K562 (cell line): ENCODE results near the gene MND1. TPM values are rescaled to one million over a fixed set of nuclear protein-coding genes. Genes with fewer than 3 reads are reported as not detected.

Experiments used
- ATAC-seq: fragments of 200-7000 bp; cut with Tn5 transposase; 3 replicates; pipeline ENCODE4 v1.9.1; 2020; ENCODE audit warnings: moderate library complexity
- BruUV-seq: library from RNA; stranded (reverse); fragments of 400-500 nt; replicated peaks from 2 replicates; lab custom pipeline; 2021; lab: Mats Ljungman, UMichigan
- CTCF ChIA-PET: fragments of 300-600 bp; formaldehyde crosslinking; extraction: SDS; loops from one replicate; lab custom pipeline; 2021; ENCODE audit warnings: low intra/inter-chr PET ratio; lab: Yijun Ruan, JAX
- POLR2A ChIA-PET: fragments of 300-600, 350-650 bp; sonication (Branson Sonifier 250); formaldehyde crosslinking; extraction: SDS; loops from one replicate; lab custom pipeline; 2021; ENCODE audit warnings: antibody characterized with exemption, inconsistent platforms; lab: Yijun Ruan, JAX
- DNase-seq, 4 experiments: peaks; one replicate each; pipeline versions ENCODE4 v3.0.0 to v3.0.0-alpha.2; 2011 to 2018; ENCODE audit warnings: low spot score in 3 of 4, mixed read lengths in 3 of 4; ENCODE audit errors: extremely low read depth in 1 of 4
- FAIRE-seq: peaks from 2 replicates; lab custom pipeline; 2011; peaks lifted over from hg19 to GRCh38; lab: Jason Lieb, UNC
- H2AFZ ChIP-seq: 2 replicates; pipeline ENCODE4 v1.6.0; 2011; ENCODE audit warnings: low read depth, low read length, control low read depth, inconsistent platforms
- H3K27ac ChIP-seq: fragments of 200-600 bp; 3 replicates; pipeline ENCODE4 v1.8.0; 2011; ENCODE audit warnings: low read depth, mild to moderate bottlenecking, control low read depth, inconsistent platforms, low read length, moderate library complexity, mixed read lengths; ENCODE audit errors: extremely low read depth
- H3K27me3 ChIP-seq, 2 experiments: fragments of 300-600 bp in 1 of 2; 2 replicates in 1 of 2; 3 replicates in 1 of 2; pipeline versions ENCODE4 v1.6.0 to v1.8.0; 2011; ENCODE audit warnings: inconsistent platforms in 2 of 2, low read length in 2 of 2, mild to moderate bottlenecking in 1 of 2, mixed read lengths in 1 of 2, moderate library complexity in 1 of 2; ENCODE audit not compliant: control insufficient read depth in 2 of 2, insufficient read depth in 2 of 2
- H3K36me3 ChIP-seq: fragments of 300-600 bp; 3 replicates; pipeline ENCODE4 v1.8.0; 2011; ENCODE audit warnings: mild to moderate bottlenecking, low read length, inconsistent platforms; ENCODE audit not compliant: control insufficient read depth, insufficient read depth
- H3K4me1 ChIP-seq, 2 experiments: fragments of 200-600 bp in 1 of 2; replicated peaks in 1 of 2; 2 replicates in 1 of 2; 3 replicates in 1 of 2; pipeline versions ENCODE4 v1.5.1 to v1.8.0; 2011; ENCODE audit warnings: inconsistent platforms in 2 of 2, low read length in 2 of 2, mild to moderate bottlenecking in 1 of 2, mixed read lengths in 1 of 2, moderate library complexity in 1 of 2; ENCODE audit not compliant: control insufficient read depth in 2 of 2, insufficient read depth in 2 of 2
- H3K4me2 ChIP-seq: 2 replicates; pipeline ENCODE4 v1.6.1; 2011; ENCODE audit warnings: low read length, control low read depth, inconsistent platforms, mixed read lengths; ENCODE audit not compliant: insufficient read depth
- H3K4me3 ChIP-seq: fragments of 200-600 bp; sonication (generic), shearing (Covaris generic); 2 replicates; pipeline ENCODE4 v1.5.1; 2016; ENCODE audit warnings: control low read depth, inconsistent platforms
- H3K79me2 ChIP-seq: fragments of 200-600 bp; 3 replicates; pipeline ENCODE4 v1.8.0; 2011; ENCODE audit warnings: low read length, inconsistent platforms; ENCODE audit not compliant: control insufficient read depth, insufficient read depth
- H3K9ac ChIP-seq, 2 experiments: 2 replicates each; pipeline versions ENCODE4 v1.6.0 to v1.6.1; 2011; ENCODE audit warnings: low read depth in 2 of 2, low read length in 2 of 2, control low read depth in 1 of 2, inconsistent platforms in 1 of 2, mild to moderate bottlenecking in 1 of 2, mixed read lengths in 1 of 2; ENCODE audit not compliant: insufficient read depth in 1 of 2
- H3K9me1 ChIP-seq: one replicate; pipeline ENCODE4 v1.6.0; 2011; ENCODE audit warnings: inconsistent platforms, mild to moderate bottlenecking, low read length, moderate library complexity; ENCODE audit not compliant: control insufficient read depth, insufficient read depth
- H3K9me3 ChIP-seq: replicated peaks from 2 replicates; pipeline ENCODE4 v1.5.1; 2011; ENCODE audit warnings: low read depth, low read length, inconsistent platforms; ENCODE audit not compliant: control insufficient read depth, insufficient read depth
- H4K20me1 ChIP-seq: replicated peaks from 2 replicates; pipeline ENCODE4 v1.6.1; 2011; ENCODE audit warnings: low read length, inconsistent platforms, mixed read lengths; ENCODE audit not compliant: control insufficient read depth, insufficient read depth
- BRF2 ChIP-seq: IDR thresholded peaks from 3 replicates; pipeline ENCODE4 v1.6.1; 2011; ENCODE audit warnings: borderline replicate concordance, mild to moderate bottlenecking; ENCODE audit not compliant: insufficient read length, insufficient read depth
- CBX2 ChIP-seq: fragments of 200-600 bp; sonication (generic); IDR thresholded peaks from one replicate; pipeline ENCODE4 v1.6.1; 2012; ENCODE audit warnings: mild to moderate bottlenecking, low read length, inconsistent platforms; ENCODE audit not compliant: insufficient read depth, poor library complexity, severe bottlenecking
- ETV6 ChIP-seq, 3 experiments: fragments of 150-350 bp in 1 of 3; sonication (generic) in 1 of 3; formaldehyde crosslinking in 1 of 3; IDR thresholded peaks; 2 replicates each; pipeline versions ENCODE4 v1.6.1 to v1.8.0; 2014 to 2022; ENCODE audit warnings: borderline replicate concordance in 2 of 3, low read depth in 2 of 3, antibody characterized with exemption in 1 of 3, low read length in 1 of 3, mild to moderate bottlenecking in 1 of 3, missing genetic modification reagents in 1 of 3
- MCM3 ChIP-seq: fragments of 450-650 bp; IDR thresholded peaks from 2 replicates; pipeline ENCODE4 v1.6.1; 2016
- TAF7 ChIP-seq: fragments of 450-650 bp; IDR thresholded peaks from 2 replicates; pipeline ENCODE4 v1.6.1; 2016; ENCODE audit warnings: missing genetic modification characterization, missing compliant biosample characterization
- ZKSCAN1 ChIP-seq: fragments of 150-350 bp; IDR thresholded peaks from 2 replicates; pipeline ENCODE4 v1.6.1; 2016; ENCODE audit warnings: low read depth, low read length
- WGBS: fragments of 100-300 bp; shearing (Covaris generic); methylation state at CpG from one replicate; pipeline ENCODE4 v1.1.6; 2016; ENCODE audit warnings: low coverage, mixed read lengths; ENCODE audit not compliant: insufficient coverage; ENCODE audit errors: missing lambda C conversion rate; 5-methylcytosine and 5-hydroxymethylcytosine counted together
- in situ Hi-C: fragments of 300-500 bp; cut with MboI; formaldehyde crosslinking; loops from 4 replicates; pipeline ENCODE4 v1.15.0; 2018; ENCODE audit warnings: inconsistent platforms, mixed read lengths
- intact Hi-C: fragments of 100-400 bp; cut with micrococcal nuclease; formaldehyde crosslinking; loops from 2 replicates; pipeline ENCODE4 v1.14.2; 2022
- polyA plus RNA-seq, 8 experiments: library from polyadenylated mRNA; depleted of rRNA in 4 of 8; stranded (reverse) in 5 of 8; unstranded in 3 of 8; fragments of >200 nt; fragmentation: Nextera tagmentation in 2 of 8; fragmentation: Illumina TruSeq in 1 of 8; extraction: Ambion mirVana in 2 of 8; extraction: Trizol in 1 of 8; gene quantifications; 2 replicates each; pipeline versions ENCODE4 v1.2.1 to v1.2.3, GENCODE V29; 2011 to 2014; ENCODE audit warnings: inconsistent platforms in 1 of 8, missing spikeins in 1 of 8
- total RNA-seq, 7 experiments: library from RNA; depleted of rRNA in 6 of 7; stranded (reverse); fragments of >200 nt in 6 of 7; fragmentation: Illumina TruSeq in 2 of 7; extraction: Trizol in 2 of 7; gene quantifications; 2 replicates each; pipeline versions ENCODE4 v1.2.1 to v1.2.3, GENCODE V29; 2011 to 2021; ENCODE audit warnings: low replicate concordance in 1 of 7
- TF ChIP-seq, protein P1 (sequence below): fragments of 150-350 bp; IDR thresholded peaks from 2 replicates; pipeline ENCODE4 v1.6.1; 2014; ENCODE audit warnings: low read depth, mild to moderate bottlenecking, low read length, borderline replicate concordance

MND1 gene
- total and polyA plus RNA-seq, 9 of the 15 experiments (the other 6 are each of a cell fraction or from before 2014, with no cell fraction given), result 35.3 to 94.1 (median 59.9) TPM

DNA sequence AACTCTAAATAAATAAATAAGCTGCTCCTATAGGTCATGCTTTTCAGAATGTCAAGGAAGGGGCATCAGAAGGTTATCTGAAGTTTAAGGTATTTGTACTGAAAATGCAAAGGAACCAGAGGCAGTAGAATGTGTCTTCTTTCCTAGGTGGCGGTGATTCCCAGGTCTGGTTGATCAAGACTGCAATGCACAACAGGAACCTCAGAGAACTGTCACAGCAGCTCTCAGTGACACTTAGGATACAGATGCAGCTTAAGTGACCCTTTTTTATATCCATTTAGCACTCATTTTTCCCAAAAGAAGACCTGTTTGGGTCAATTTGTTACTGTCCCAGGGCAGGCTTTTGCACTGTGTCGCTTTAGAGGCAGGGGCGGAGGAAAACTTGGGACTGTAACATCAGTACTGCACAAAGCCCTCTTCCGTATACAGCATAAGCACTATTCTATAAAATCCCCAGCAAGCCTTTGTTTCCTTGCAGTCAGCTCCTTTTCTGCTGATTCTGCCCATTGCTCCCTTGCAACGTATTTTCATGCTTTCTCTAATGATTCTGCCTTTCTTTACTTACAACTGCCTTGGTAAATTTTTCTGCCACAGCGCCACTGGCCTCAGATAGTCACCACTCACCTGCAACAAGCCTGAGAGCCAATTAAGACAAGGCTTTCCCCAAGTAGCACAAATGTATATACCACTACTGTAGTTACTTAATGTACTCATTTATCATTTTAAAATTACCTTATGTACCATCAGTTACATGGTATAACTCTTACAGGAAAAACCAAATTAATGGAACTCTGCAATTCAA, 1.5 kb upstream of the MND1 start:
- H3K27ac ChIP-seq, result no peak overlapping the region
- ChIA-PET CTCF (interaction anchor here (1.2 kb wide), 1 partner anchor 231 kb away, joined by 3 read pairs; no protein-coding TSS in a partner anchor), POLR2A (interaction anchor here (0.8 to 1.0 kb wide), 2 partner anchors 9 to 443 kb away, joined by 3 read pairs; no protein-coding TSS in a partner anchor)
- no peaks in the 10 kb centered on the region for H3K36me3 ChIP-seq
- H3K79me2 ChIP-seq, result peaks cover 34% of the 10 kb centered on the region
- H3K27me3 ChIP-seq, result no peaks in the 10 kb centered on the region; a peak in 1 of 5 replicates
- no peak for DNase-seq
- peaks cover 10 to 25% of the 10 kb centered on the region in 2 experiments for H3K4me1 ChIP-seq
- TF ChIP-seq, protein P1, sequence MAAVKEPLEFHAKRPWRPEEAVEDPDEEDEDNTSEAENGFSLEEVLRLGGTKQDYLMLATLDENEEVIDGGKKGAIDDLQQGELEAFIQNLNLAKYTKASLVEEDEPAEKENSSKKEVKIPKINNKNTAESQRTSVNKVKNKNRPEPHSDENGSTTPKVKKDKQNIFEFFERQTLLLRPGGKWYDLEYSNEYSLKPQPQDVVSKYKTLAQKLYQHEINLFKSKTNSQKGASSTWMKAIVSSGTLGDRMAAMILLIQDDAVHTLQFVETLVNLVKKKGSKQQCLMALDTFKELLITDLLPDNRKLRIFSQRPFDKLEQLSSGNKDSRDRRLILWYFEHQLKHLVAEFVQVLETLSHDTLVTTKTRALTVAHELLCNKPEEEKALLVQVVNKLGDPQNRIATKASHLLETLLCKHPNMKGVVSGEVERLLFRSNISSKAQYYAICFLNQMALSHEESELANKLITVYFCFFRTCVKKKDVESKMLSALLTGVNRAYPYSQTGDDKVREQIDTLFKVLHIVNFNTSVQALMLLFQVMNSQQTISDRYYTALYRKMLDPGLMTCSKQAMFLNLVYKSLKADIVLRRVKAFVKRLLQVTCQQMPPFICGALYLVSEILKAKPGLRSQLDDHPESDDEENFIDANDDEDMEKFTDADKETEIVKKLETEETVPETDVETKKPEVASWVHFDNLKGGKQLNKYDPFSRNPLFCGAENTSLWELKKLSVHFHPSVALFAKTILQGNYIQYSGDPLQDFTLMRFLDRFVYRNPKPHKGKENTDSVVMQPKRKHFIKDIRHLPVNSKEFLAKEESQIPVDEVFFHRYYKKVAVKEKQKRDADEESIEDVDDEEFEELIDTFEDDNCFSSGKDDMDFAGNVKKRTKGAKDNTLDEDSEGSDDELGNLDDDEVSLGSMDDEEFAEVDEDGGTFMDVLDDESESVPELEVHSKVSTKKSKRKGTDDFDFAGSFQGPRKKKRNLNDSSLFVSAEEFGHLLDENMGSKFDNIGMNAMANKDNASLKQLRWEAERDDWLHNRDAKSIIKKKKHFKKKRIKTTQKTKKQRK, result no peak
- TF ChIP-seq MCM3 (no peak), ETV6 (IDR thresholded peaks at IDR 0.05; ENCODE audit: borderline replicate concordance in 1 of 2, low read depth in 2 of 2, low read length in 1 of 2) (no peak), ETV6 (CRISPR knock-in tag; IDR thresholded peaks at IDR 0.05; ENCODE audit: borderline replicate concordance) (no peak), BRF2 (no peak), TAF7 (tag) (no peak), CBX2 (no peak), ZKSCAN1 (no peak)
- WGBS, result 87% methylated on average over 6 of the region's 6 CpGs
- H3K4me2 ChIP-seq, result no peak overlapping the region
- no peaks in the 10 kb centered on the region for H3K9me1 ChIP-seq
- H2AFZ ChIP-seq, result peak overlapping the region; percentile 31; the same call in 1 of the 2 replicates
- peaks cover 6% of the 10 kb centered on the region for H4K20me1 ChIP-seq
- FAIRE-seq, result no peak
- in situ Hi-C loops (no loop called here), intact Hi-C loops (loop anchor here (10.0 kb wide), 1 partner anchor 122 kb away; the partner anchor contains the start of gene TMEM131L)
- H3K4me3 ChIP-seq, result no peak overlapping the region
- H3K9ac ChIP-seq, result no peak overlapping the region
- no peaks in the 10 kb centered on the region for H3K9me3 ChIP-seq
- no peak for ATAC-seq
- BruUV-seq, result no TSS peak
